NCI-H2029 (cell line): ENCODE measurements around the gene MYO3B.
"Not testable (repeated sequence)": the region's sequence is repeated elsewhere in the genome, so short reads cannot be mapped to it uniquely, and the experiment has no call there.

Source experiments
- DNase-seq: peaks from one replicate; lab custom pipeline; 2025; lab: John Stamatoyannopoulos, UW

MYO3B gene

DNA sequence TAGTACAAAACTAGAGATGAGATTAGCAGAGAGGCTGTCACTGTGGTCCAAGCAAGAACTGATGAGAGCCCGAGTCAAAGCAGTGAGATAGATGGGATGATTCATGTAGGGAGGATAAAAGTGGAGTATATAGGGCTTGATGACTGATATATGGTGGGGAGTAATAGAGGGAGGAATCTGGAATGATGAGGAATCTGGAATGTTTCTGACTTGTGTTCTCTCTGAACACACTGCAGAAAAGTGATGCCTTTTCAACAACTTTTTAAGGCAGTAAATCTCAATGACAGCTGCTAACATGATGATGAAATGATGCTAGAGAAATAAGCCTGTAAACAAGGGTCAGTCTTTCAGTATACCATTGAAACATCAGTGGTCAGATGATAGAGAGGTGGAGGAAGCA is 393.7 kb downstream of the MYO3B start:
- DNase-seq = no peak

DNA sequence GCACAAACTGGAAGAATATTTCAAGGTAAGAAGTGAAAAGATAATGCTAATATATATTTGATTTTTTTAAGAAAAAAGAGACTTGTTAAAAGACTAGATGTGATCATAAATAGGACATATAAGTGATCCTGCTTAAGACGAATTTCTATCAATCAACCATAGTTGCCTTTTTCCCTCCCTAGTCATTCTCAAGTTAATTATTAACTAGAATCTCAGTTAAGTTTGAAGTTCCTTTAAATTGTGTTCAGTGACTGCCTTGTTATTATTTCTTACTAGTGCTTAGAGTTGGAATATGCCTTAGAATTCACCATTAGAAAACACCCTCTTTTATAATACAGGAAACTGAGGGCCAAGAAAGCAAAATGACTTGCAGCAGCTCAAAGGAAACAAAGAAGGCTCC is 395.7 kb downstream of the MYO3B start:
- DNase-seq = no peak

DNA sequence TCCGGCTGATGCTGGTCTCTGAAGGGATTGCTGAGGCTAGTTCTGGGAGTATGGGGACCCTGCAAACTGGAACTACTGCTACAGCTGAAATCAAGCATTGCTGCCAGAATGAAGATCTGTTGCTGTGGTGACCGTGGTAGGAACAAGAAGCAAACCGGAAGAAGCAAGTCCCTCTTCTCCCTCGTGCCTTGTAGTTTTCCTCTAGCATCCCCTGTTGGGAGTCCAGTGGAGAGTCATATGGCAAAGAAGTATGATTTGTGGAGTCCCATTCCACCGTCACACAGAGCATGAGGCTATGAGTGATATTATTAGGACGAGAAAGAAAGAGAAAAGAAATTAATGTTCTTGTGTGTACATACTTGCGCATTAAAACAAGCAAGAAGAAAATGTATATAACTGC is 398.3 kb downstream of the MYO3B start:
- no peak for DNase-seq

DNA sequence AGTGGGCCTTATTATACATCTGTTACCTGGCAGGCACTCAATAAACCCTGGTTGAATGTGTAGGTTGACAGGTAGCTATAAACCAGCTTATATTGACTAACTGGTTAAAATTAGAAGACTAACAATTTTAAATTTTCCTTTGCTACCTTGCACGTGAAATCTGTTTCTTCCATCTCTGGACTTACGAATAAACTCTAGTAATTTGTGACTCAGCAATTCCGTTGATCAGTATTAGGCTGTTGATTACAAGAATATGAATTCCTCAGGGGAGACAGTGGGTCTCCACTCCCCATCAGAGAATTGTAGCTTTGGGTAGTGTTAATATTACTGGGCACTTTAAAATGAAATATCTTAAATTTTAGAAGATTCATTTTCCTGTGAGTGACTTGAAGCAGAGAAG is 399.4 kb downstream of the MYO3B start:
- no peak for DNase-seq

DNA sequence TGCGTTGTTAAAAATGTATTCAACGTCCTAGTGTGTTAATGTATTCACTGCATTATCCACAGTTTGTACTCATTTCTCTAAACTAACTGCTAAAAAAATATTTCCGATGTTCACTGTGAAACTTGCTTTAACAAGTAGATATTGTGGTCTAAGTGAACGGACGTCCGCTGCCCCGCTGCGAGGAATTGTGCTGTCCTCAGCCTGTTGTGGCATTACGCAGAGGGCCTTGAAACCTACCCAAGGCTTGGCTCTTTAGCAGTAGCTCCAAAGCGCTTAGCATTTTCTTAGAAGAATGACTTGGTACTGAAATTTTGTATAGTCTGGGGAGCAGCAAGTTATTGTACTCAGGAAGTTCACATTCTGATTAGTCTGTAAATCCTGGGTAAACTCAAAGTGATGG is 400.7 kb downstream of the MYO3B start:
- no peak for DNase-seq

DNA sequence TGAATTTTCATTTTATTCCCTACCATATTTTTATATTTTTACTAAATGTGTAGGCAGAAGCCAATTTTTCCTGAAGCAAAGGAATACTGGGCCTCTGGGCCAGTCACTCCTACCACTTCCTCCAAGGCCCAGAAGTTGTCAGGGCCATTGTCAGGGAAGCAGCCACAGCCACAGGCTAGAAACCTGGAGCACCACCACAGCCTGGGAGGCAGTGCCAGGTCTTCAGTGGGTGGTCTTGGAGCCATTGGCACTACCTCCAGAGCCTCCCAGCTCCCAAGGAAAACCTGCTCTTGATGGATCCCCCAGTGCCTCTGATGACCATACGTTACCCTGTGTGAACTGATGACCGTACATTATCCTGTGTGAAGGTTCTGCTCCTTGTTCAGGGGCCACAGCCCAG is 401.6 kb downstream of the MYO3B start:
- DNase-seq = no peak

DNA sequence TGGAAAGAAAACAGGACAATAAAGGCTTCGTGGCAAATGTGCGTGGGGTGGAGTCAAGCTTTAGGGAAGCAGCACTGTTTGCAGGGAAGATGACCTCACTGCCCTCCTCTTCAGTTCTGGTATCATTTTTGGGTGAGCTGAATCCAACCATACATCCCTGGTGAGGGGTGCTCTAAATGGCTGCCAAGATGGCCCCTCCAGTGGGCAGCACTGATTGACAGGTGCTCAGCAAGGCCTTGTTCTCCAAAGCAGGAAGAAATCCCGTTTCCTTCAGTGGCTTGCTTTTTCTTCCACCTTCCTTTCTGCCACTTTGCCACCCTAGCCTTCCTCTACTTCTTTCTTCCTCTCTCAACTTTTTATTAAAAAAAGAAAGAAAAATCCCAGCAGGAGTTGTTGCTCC is 404.4 kb downstream of the MYO3B start:
- no peak for DNase-seq

DNA sequence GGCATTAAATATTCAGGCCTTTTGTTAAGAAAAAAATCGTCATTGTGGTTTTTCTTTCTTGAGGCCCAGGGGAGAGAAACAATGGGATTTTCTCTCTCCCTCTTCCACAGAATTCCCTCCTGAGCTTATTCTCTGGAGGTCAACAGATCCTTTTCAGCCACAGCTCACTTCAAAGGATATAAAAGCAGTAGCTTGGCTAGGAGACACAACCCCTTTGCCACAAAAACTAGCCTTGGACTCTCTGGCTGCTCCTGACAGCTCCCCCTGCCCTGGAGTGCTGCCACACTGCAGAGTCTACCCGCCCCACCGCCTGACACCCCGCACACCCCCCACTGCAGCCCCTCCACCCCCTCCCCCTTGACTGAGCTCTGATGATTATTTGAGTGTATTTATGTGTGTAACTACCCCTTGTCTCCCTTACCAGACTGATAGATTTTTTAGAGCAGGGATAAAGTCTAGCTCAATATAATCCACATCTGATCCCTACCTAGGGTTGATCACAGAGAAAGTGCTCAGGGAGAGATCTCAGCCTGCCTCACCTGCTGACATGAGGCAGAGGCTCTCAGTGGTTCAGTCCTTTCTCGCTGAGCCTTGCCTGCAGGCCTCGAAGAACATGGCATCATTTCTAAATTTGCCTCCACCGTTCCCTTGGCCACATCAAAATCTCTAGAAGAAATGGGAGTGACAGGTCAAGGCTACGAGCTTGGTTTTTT is 405.0 kb downstream of the MYO3B start:
- DNase-seq = no peak

DNA sequence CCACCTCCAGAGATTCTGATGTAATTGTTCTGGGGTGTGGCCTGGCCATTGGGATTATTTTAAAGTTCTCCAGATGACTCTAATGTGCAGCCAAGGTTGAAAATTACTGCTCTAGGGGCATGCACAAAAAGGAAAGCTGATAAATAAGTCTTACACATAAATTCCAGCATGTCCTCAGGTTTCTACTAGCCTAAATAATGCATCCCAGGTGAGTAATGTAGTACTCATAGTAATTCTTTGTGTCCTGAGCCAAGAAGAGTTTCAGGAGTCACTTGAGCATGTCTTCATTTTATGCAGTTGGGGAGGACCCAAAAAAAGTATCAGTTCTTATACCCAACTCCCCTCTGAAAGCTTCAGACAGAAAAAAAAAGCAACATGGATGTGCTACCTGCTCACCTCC is 407.1 kb downstream of the MYO3B start:
- DNase-seq = no peak

DNA sequence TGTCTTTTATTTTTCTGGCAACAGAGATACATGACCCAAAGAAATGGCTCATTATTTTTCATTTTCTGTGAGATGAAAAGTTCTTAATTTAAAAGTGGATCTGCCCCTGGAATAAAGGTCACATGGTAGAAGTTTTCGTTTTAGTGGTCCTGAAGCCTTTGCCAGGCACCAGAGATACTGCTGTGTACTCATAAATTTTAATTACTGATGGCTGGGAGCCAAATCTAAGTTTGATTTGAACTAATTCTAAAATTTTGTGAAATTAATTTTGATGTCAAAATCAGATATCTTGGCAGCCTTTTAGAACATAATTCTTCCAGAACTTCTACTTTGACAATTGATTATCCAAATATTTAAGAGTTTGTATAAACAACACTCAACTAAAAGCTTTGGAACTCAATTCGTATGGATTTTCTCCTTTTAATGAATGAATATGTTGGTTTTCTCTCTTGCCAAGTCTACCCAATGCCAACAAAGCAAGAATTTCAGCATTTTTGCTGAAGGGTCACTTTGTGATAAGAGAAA is 408.7 kb downstream of the MYO3B start:
- DNase-seq = no peak

DNA sequence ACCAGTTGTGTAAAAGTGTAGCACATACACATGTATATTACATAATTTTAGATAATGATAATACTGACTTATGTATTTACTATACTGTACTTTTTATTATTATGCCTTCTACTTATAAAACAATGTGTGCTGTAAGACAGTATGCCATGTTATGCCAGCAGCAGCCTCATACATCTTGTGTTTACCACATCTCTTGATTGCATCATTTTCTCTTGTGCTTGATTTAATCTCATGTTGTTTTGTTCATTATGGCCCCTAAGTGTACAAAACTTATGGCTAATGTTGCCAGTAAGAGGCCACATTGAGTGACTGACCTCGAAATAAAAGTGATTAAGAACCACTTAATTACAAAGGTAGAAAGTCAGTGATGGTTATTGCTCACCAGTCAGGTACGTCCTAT is 409.2 kb downstream of the MYO3B start:
- no peak for DNase-seq

DNA sequence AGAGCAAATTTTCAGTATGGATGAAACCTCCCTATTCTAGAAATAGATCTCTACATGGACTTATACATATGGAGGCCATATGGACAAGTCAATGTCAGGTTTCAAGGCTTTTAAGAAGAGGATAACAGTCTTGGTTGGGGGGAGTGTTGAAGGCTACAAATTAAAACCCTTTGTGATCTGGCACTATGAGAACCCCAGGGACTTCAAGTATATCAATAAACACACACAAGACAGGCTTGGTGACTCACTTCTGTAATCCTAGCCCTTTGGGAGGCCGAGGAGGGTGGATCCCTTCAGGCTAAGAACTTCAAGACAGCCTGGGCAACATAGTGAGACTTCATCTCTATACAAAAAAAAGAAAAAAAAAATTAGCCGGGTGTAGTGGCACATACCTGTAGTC is 410.0 kb downstream of the MYO3B start:
- no peak for DNase-seq

DNA sequence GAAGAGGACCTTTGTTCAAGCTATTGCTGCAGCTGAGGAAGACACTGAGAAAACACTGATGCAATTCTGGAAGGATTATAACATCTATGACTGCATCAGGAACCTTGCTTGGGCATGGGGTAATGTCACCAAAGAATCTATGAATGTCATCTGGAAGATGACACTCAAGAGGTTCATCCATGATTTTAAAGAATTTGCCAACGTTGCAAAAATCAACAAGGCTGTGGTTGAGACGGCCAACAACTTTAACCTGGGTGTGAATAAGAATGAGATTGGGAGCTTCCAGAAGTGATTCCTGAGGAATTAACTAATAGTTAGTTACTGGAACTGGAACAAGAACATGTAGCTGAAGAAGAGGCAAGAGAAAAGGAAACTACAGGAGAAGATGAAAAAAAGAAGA is 410.8 kb downstream of the MYO3B start:
- DNase-seq = no peak

DNA sequence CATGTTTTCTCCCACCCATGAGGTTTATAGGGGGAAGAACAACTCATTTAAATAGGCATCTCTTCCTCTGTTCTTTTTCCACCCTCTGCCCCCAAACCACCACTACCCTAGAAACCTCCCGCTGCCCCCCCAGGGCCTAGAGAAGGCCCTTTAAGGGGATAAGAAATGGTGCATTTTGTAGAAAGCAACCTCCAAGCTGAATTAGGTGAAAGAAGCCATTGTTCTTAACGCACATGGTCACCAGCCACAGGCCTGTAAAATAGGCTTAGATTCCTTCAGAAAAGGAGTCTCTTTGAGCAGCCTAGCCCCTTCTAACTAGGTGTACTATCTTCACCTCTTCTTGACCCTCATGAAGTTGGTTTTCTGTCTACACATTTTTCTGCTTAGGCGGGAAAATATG is 418.6 kb downstream of the MYO3B start:
- DNase-seq = no peak

DNA sequence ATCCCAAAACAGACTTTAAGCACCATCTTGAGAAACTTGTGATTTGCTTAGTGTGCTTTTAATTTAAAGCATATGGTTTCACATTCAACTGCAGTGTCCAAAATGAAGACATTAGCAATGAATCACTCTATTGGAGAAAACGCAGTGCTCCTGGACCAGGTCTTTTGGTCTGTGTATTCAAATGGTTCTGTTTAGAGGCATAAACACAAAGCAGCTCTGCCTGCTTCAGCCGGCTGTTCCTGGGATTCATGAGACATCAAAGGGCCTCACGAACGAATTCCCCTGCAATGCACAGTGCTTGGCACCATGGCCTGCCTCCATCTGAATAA is 420.1 kb downstream of the MYO3B start:
- DNase-seq = no peak

DNA sequence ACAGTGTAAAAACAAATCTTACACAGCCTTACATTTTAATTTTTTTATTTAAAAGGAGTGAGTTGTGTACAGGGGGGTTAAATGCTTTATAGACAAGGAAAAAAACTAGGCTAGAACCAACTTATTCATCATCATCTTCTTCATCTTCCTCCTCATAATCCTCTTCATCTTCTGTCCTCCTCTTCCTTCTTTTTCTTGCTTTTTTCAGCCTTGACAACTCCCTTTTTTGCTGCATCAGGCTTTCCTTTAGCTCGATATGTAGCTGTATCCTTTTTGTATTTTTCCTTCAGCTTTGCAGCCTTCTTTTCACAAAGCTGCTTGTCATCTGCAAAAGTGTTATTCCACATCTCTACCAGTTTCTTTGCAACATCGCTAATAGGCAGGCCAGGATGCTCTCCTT is 423.5 kb downstream of the MYO3B start:
- no peak for DNase-seq

DNA sequence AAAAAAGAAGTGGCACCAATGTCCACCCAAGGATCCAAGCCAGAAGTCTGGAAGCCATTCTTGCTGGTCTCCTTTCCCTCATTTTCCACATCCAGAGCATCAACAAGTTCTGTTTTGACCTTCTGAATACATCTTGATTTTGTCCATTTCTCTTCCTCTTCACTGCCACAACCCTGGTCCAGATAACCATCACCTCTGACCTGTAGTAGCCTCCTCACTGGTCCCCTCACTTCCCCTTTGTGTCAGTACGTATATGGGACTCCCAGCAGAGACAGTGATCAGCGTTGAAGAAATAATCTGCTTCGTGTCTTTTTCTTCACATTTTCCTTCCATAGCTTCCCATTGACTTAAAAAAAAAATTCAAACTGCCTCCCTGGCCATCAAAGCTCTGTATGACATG is 427.9 kb downstream of the MYO3B start:
- DNase-seq = no peak

DNA sequence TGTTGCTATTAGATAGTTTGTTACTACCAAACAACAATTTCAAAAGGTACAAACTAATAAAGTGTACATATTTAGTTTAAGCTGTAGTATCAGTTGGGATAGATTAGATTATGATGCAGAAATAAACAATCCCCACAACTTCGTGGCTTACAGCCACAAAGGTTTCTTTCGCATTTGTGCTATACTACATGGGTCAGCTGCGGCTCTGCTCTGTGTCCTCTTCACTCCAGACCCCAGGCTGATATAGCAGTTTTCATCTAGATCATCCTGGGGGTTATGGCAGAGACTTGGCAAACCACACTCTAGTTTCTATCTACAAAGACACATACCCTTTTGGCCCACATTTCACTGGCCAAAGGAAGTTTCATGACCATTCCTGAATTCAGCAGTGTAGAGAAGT is 429.2 kb downstream of the MYO3B start:
- no peak for DNase-seq

DNA sequence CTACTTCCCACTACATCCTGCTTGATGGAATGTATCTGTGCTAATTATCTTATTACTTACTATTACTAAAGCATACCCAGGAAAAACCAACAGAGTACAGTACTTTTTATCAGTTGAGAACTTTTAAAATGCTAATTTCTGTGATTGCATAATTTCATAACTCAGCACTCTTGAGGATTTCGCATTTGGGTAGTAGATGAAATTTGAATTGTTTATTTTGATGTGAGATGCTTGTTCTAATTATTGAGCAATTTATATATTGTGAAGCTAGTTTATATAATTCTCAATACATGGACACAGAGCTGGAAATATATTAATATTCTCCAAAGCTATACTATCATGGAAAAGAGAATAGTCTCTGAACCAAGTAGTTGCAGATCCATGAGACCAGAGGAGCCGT is 432.7 kb downstream of the MYO3B start:
- DNase-seq = no peak

DNA sequence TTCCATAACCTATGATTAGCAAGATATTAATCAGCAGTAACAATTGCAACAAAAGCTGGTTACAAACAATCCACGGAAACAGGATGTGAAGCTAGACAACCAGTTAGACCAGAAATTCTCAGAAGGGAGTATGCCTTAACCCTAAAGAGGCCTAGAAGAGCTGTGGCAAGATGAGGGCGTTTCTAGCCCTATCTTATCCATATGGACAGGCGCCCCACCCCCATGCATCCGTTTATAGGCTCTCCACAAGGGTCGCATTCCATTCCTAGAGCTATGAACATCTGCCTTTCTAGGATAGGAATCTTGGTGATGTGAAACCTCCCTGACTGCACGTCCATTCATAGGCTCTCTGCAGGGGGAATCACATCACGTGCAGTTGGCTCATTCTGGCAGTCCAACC is 441.0 kb downstream of the MYO3B start:
- DNase-seq = not testable (repeated sequence)

DNA sequence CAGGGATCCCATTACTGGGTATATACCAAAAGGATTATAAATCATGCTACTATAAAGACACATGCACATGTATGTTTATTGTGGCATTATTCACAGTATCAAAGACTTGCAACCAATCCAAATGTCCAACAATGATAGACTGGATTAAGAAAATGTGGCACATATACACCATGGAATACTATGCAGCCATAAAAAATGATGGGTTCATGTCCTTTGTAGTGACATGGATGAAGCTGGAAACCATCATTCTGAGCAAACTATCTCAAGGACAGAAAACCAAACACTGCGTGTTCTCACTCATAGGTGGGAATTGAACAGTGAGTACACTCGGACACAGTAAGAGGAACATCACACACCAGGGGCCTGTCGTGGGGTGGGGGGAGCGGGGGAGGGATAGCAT is 457.1 kb downstream of the MYO3B start:
- DNase-seq = not testable (repeated sequence)

DNA sequence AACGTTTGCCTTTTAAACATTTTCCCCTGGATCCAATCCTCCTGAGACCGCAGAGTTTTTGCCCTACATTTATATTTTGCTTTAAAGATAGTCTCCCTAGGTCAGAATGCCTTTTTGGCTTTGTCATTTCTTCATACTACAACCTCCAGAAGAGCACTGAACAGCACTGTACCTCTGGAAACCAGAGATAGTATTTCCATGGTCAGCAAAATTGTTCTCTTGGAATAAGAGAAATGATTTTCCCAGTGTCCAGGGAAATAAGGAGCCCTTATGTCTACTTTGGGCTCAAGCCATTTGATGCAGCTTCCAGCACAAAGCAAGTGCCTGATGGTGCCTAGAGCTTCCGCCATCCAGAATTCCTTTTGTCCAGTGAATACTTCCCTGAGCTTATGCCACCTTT is 461.7 kb downstream of the MYO3B start:
- DNase-seq = no peak

DNA sequence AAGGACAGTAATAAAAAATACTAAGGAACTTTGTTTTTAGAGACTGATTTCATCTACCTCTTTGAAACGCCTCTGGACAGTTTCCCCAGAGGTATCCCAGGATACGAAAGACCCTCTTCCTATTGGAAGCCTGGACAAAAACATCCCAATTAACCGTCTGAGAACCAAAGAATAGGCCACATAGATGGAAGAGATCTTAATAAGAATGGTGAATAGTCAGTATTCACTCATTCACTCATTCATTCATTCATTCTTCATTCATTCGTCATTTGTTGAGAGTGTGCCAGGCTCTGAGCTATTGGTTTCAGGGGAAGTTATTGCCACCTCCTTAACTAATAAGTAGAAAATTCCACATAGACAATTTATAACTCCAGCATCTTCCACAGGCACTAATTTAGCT is 464.0 kb downstream of the MYO3B start:
- no peak for DNase-seq

DNA sequence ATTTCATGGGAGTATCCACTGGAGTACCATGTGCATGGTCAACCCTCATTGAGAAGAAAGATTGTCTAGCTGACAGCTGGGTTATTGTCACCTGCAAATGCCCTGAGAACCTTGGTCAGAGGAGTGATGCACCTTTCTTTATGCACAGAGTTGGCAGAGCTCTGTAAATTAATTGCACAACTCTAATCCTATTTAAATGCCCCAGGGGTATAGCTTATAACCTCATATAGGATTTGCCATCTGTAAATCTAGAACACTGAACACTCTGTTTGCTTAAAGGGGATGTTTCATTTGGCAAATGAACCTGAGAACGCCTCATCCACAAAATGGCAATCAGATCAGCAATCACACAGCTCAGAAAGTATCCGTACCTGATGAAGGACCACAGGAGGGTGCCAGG is 465.4 kb downstream of the MYO3B start:
- no peak for DNase-seq
